Measurements from ENCODE around the gene RAPGEF3. TPM values are rescaled to one million over a fixed set of nuclear protein-coding genes. Genes with fewer than 3 reads are reported as not detected.

Gene RAPGEF3, protein sequence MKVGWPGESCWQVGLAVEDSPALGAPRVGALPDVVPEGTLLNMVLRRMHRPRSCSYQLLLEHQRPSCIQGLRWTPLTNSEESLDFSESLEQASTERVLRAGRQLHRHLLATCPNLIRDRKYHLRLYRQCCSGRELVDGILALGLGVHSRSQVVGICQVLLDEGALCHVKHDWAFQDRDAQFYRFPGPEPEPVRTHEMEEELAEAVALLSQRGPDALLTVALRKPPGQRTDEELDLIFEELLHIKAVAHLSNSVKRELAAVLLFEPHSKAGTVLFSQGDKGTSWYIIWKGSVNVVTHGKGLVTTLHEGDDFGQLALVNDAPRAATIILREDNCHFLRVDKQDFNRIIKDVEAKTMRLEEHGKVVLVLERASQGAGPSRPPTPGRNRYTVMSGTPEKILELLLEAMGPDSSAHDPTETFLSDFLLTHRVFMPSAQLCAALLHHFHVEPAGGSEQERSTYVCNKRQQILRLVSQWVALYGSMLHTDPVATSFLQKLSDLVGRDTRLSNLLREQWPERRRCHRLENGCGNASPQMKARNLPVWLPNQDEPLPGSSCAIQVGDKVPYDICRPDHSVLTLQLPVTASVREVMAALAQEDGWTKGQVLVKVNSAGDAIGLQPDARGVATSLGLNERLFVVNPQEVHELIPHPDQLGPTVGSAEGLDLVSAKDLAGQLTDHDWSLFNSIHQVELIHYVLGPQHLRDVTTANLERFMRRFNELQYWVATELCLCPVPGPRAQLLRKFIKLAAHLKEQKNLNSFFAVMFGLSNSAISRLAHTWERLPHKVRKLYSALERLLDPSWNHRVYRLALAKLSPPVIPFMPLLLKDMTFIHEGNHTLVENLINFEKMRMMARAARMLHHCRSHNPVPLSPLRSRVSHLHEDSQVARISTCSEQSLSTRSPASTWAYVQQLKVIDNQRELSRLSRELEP
- 0.58 and 1.2 TPM in 2 replicates for total RNA-seq (ENCODE audit: low replicate concordance)

DNA sequence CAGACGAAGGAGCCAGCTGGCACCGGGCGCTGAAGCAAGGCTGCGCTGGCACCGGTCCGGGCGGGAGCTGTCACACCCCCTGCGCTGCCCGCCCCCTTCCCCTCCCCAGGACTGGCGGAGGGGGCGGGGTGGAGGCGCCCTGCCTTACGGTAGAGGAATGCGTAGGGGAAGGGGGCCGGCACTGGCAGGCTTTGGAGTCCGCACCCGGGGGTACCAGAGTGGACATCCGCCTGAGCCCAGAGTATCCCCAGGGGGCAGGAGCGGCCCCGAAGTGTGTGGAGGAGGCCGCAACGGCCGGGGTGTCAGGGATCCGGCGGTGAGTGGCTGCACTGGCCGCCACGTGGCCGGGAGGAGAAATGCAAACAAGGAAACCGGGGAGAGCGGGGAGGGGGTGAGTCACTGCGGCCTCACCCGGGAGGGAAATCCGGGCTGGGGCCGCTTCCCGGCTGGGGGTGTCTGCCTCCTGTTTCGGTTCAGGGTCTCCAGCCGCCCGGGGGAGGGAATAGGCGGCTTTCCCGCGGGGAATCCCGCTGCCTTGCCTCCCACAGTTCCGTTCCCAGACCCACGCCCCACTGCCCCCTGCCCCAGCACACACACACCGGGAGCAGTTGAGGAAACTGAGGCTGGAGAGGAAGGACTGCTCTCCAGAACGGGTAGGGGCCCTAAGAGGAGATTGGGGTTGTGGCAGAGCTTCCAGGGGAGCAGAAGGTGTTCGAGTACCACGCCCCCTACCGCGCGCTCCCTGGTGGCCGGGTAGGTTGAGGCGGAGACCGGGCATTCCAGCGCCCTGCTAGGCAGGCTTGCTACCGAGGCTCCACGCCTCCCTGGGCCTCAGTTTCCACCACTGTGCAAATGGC is at the start of gene RAPGEF3:
Gene RAPGEF3, minus strand, starts transcription at position 47 of the 857 bp plus-strand sequence. CDS start 324 bp downstream, outside the sequence.
- peak within 1 kb of the TSS; percentile 84 for H3K4me2 ChIP-seq
- H3K4me3 Mint-ChIP-seq: peak within 1 kb of the TSS; percentile 79
- H4K20me1 ChIP-seq (ENCODE audit: low read depth): no peaks in the 10 kb centered on the region
- no peaks in the 10 kb centered on the region for H3K9me3 Mint-ChIP-seq
- no peaks in the 10 kb centered on the region for H3K79me2 ChIP-seq (ENCODE audit: low read depth)
- H3K4me1 ChIP-seq: peaks cover 20% of the 10 kb centered on the region
- peak; percentile 62 for TF ChIP-seq EZH2 (IDR thresholded peaks at IDR 0.05)
- peak; percentile 48 for TF ChIP-seq CTCF (IDR thresholded peaks at IDR 0.05)
- TF ChIP-seq EZH2phosphoT487 (IDR thresholded peaks at IDR 0.05): no peak
- DNase-seq (ENCODE audit: low spot score): peak; percentile 87
- H3K9ac ChIP-seq: no peak within 1 kb of the TSS
- H3K36me3 Mint-ChIP-seq: no peaks in the 10 kb centered on the region
- peak within 1 kb of the TSS; percentile 62 for H3K4me3 ChIP-seq
- H2AFZ ChIP-seq (replicated peaks): peak within 1 kb of the TSS; percentile 77
- peaks cover 16% of the 10 kb centered on the region for H3F3A ChIP-seq (ENCODE audit: low read depth)
- no peaks in the 10 kb centered on the region for H3K36me3 ChIP-seq
- no peak within 1 kb of the TSS for H3K27ac Mint-ChIP-seq
- H3K27ac ChIP-seq: no peak within 1 kb of the TSS
- H3K27me3 Mint-ChIP-seq (ENCODE audit: insufficient read depth, low read depth): peaks cover 11% of the 10 kb centered on the region
- H3K27me3 ChIP-seq: peaks cover 14% of the 10 kb centered on the region
- peaks cover 44% of the 10 kb centered on the region for H3K4me1 Mint-ChIP-seq
- no peaks in the 10 kb centered on the region for H3K9me3 ChIP-seq (ENCODE audit: low read depth)

- H3K27me3 Mint-ChIP-seq (ENCODE audit: insufficient read depth, low read depth): peaks cover 2% of the 10 kb centered on the region
- H4K20me1 ChIP-seq (ENCODE audit: low read depth): peaks cover 13% of the 10 kb centered on the region
- H3K9ac ChIP-seq: peak overlapping the region; percentile 14
- H3K4me3 Mint-ChIP-seq: no peak overlapping the region
- no peak overlapping the region for H3K4me3 ChIP-seq
- peak overlapping the region; percentile 98 for H3K27ac Mint-ChIP-seq
- H2AFZ ChIP-seq (replicated peaks): no peak overlapping the region
- H3K36me3 Mint-ChIP-seq: no peaks in the 10 kb centered on the region
- no peak for DNase-seq (ENCODE audit: low spot score)
- H3K79me2 ChIP-seq (ENCODE audit: low read depth): peaks cover 73% of the 10 kb centered on the region
- no peak overlapping the region for H3K27ac ChIP-seq
- H3K36me3 ChIP-seq: no peaks in the 10 kb centered on the region
- H3K9me3 Mint-ChIP-seq: no peaks in the 10 kb centered on the region
- peaks cover 34% of the 10 kb centered on the region for H3K4me1 ChIP-seq
- peaks cover 75% of the 10 kb centered on the region for H3K4me1 Mint-ChIP-seq
- TF ChIP-seq CTCF (IDR thresholded peaks at IDR 0.05) (no peak), EZH2 (IDR thresholded peaks at IDR 0.05) (no peak), EZH2phosphoT487 (IDR thresholded peaks at IDR 0.05) (no peak)
- no peaks in the 10 kb centered on the region for H3K9me3 ChIP-seq (ENCODE audit: low read depth)
- H3K4me2 ChIP-seq: peak overlapping the region; percentile 40
- no peaks in the 10 kb centered on the region for H3K27me3 ChIP-seq
- peaks cover 19% of the 10 kb centered on the region for H3F3A ChIP-seq (ENCODE audit: low read depth)
Measured at GRCh38 chr12:47808050-47808449, 49.4 kb upstream of the RAPGEF3 start.

- peaks cover 14% of the 10 kb centered on the region for H4K20me1 ChIP-seq (ENCODE audit: low read depth)
- H3K4me3 ChIP-seq: no peak overlapping the region
- peak overlapping the region; percentile 13 for H3K27ac Mint-ChIP-seq
- no peak overlapping the region for H3K4me2 ChIP-seq
- no peak for DNase-seq (ENCODE audit: low spot score)
- H3K36me3 ChIP-seq: no peaks in the 10 kb centered on the region
- H3F3A ChIP-seq (ENCODE audit: low read depth): peaks cover 11% of the 10 kb centered on the region
- TF ChIP-seq EZH2 (IDR thresholded peaks at IDR 0.05) (no peak), CTCF (IDR thresholded peaks at IDR 0.05) (no peak), EZH2phosphoT487 (IDR thresholded peaks at IDR 0.05) (no peak)
- H3K9ac ChIP-seq: no peak overlapping the region
- H3K27me3 Mint-ChIP-seq (ENCODE audit: insufficient read depth, low read depth): peaks cover 2% of the 10 kb centered on the region
- peaks cover 70% of the 10 kb centered on the region for H3K79me2 ChIP-seq (ENCODE audit: low read depth)
- no peaks in the 10 kb centered on the region for H3K36me3 Mint-ChIP-seq
- no peak overlapping the region for H3K27ac ChIP-seq
- no peak overlapping the region for H2AFZ ChIP-seq (replicated peaks)
- H3K27me3 ChIP-seq: no peaks in the 10 kb centered on the region
- H3K4me1 ChIP-seq: peaks cover 29% of the 10 kb centered on the region
- no peaks in the 10 kb centered on the region for H3K9me3 ChIP-seq (ENCODE audit: low read depth)
- H3K4me3 Mint-ChIP-seq: no peak overlapping the region
- H3K4me1 Mint-ChIP-seq: peaks cover 79% of the 10 kb centered on the region
- no peaks in the 10 kb centered on the region for H3K9me3 Mint-ChIP-seq
Measured at GRCh38 chr12:47807338-47807737, 48.7 kb upstream of the RAPGEF3 start.
